ENCODE measurements around the gene NR4A2.
"Not testable (repeated sequence)": the region's sequence is repeated elsewhere in the genome, so short reads cannot be mapped to it uniquely, and the experiment has no call there.

NR4A2 gene

DNA sequence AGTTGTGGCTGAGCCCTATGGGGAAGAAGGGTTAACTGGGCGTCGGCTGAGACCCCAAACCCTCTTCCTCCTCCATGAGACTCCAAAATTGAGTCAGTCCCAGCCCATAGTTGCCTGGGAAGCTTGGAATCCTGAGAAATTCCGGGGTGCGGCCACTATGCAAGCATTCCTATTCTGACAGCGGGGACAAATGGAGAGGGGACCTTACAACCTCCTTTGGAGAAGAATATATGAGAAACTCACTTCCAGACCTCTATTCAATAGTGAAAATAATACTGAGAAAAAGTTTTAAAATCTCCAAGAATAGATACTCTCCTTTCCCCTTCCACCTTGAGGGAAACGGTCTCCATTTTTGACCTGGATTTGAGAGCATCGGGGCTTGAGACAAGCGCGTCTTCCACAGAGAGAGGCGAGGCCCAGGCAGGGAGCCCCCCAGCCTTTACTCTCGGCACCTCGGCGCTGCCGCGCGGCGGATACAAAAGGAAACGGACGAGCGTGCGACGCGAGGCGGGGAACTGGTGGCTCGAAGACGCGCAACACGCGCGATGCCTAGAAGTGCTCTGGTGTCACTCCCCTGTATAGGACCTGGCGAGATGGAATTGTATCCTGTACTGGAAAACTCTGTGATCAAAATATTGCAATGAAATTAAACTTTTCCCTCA lies 11.1 kb downstream of the NR4A2 start:
- DNase-seq (ENCODE audit: low spot score), result peak; percentile 46

GRCh38 chr2:156320486-156321098 lies 11.9 kb downstream of the NR4A2 start:
- peak; percentile 56 for DNase-seq (ENCODE audit: low spot score)

DNA sequence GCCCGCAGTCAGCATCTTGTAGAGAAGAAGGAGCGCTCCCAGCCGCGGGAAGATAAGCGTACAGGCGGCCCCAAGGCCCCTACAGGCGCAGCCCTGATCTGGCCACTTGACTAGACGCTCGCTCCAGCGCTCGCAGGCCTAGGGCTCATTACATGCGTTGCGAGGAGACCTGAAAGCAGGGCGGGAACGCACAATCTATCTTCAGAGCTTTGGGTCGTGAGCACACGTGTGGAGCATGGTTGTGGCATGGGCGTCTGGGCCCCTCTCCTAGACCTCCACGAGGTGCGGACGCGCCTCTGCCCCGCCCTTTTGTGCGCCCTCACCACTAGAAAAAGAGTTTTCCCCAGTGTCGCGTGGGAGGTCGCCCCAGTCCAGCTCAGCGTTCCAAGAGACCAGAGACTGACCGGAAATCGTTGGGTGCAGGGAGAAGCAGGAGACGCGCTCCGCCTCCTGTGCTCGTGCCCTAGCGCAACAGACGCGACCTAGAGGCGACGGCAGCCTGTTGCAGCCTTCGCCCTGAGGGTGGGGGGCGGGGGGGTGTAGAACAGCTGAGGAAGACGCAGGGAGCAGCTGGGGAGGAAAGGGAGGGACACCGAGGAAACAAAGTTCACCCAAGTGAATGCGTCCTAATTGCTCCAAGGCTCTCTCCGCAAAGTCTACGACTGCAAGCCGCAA lies 12.6 kb downstream of the NR4A2 start:
- DNase-seq (ENCODE audit: low spot score), result peak; percentile 74

- no peak for DNase-seq (ENCODE audit: low spot score)
These were observed 14.9 kb downstream of the NR4A2 start for GRCh38 chr2:156317631-156318030.

GRCh38 chr2:156311976-156312375 lies 20.5 kb downstream of the NR4A2 start:
- no peak for DNase-seq (ENCODE audit: low spot score)

DNA sequence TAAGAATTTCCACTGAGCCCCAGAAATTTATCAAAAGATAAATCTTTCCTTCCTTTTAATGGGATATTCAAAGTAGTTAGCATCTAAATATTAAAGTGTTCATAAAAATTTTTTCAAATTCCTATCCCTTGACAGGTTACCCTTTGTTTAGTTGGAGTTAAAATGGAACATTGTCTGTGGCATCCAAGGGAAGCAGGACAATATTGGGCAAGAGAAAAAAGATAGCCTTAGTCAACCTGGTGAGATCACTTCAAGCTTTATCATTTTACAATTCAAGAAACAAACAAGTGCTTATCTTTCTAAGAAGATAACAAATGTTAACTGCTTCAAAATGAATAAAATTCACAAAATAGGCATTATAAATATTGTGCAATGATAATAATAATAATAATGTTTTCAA lies 21.7 kb downstream of the NR4A2 start:
- no peak for DNase-seq (ENCODE audit: low spot score)

DNA sequence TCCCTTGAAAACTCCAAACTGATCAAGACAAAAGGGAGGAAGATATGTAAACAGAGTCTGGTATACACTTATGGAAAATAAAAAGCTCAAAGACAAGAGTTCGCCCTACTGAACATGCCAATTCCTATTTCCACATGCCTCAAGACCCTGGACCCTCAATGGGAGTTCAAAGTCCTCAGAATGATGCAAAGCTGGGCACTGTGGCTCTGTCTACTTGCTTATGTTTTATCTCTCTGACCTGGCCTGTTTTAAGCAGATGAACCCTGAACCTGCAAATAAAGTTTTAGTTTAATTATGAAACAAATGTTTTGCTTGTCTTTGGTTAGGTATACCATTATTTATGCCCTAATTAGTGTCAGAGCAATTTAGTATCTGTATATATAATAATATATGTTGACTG lies 22.6 kb downstream of the NR4A2 start:
- DNase-seq (ENCODE audit: low spot score), result no peak

GRCh38 chr2:156309167-156309566 lies 23.4 kb downstream of the NR4A2 start:
- no peak for DNase-seq (ENCODE audit: low spot score)

DNA sequence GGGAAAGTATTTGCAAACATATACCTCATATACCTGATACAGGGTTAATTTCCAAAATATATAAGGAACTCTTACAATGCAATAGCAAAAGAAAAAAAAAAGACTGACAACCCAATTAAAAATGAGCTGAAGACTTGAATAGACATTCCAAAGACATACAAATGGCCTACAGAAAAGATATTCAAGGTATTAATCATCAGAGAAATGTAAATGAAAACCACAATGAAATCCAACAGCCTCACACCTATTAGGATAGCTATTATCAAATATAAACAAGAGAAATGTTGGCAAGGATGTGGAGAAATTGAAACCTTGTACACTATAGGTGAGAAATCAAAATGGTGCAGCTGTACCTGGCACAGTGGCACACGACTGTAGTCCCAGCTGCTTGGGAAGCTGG lies 25.7 kb downstream of the NR4A2 start:
- no peak for DNase-seq (ENCODE audit: low spot score)

DNA sequence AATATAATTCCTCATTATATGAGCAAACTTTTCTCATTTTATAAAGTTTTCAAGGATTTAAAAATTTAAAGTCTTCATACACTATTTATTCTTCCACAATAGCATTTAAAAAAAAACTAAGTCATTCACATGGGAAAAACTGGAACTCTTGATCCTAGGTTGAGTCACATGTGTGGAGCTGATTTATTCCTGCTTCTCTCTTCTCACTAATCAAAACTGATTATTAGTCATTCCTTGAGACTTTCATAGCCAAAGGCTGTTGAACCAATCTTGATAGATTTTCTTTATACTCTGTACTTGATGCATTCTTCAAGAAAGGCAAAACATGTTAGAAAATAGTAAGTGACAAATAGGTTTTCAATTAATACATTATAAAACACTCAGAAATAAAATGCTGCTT lies 27.4 kb downstream of the NR4A2 start:
- no peak for DNase-seq (ENCODE audit: low spot score)

DNA sequence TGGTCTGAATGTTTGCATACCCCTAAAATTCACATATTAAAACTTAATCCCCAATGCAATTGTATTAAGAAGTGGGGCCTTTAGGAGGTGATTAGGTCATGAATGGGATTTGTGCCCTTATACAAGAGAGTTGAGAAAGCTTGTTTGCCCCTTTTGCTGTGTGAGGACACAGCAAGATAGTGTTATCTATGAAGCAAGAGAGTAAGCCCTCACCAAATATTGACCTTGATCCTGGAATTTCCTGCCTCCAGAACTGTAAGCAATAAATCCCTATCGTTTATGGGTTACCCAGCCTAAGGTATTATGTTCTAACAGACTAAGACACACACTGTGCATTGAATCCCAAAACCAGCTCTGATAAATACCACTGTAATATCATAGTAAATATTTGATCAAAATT lies 32.2 kb downstream of the NR4A2 start:
- DNase-seq (ENCODE audit: low spot score), result no peak

- no peak for DNase-seq (ENCODE audit: low spot score)
These were observed 37.5 kb downstream of the NR4A2 start for GRCh38 chr2:156294945-156295580.

DNA sequence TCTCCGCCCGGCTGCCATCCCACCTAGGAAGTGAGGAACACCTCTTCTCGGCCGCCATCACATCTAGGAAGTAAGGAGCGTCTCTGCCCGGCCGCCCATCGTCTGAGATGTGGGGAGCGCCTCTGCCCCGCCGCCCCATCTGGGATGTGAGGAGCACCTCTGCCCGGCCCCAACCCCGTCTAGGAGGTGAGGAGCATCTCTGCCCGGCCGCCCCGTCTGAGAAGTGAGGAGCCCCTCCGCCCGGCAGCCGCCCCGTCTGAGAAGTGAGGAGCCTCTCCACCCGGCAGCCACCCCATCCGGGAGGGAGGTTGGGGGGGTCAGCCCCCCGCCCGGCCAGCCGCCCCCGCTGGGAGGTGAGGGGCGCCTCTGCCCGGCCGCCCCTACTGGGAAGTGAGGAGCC lies 39.1 kb downstream of the NR4A2 start:
- DNase-seq (ENCODE audit: low spot score), result not testable (repeated sequence)

GRCh38 chr2:156279446-156280150 lies 52.9 kb downstream of the NR4A2 start:
- DNase-seq (ENCODE audit: low spot score), result no peak

Data from AG20443 (cell line).